H1 (cell line): Measurements from ENCODE around the gene SCNN1B. TPM values are rescaled to one million over a fixed set of nuclear protein-coding genes. Genes with fewer than 3 reads are reported as not detected.

ENCODE experiments used
- CTCF ChIA-PET: fragments of 300-600 bp; sonication (Branson Sonifier 250); formaldehyde crosslinking; loops from one replicate; lab custom pipeline; 2021; ENCODE audit not compliant: partially characterized antibody; lab: Charles Lee
- POLR2A ChIA-PET: fragments of 300-600 bp; sonication (Branson Sonifier 250); formaldehyde crosslinking; loops from one replicate; lab custom pipeline; 2021; ENCODE audit warnings: inconsistent platforms; ENCODE audit not compliant: partially characterized antibody; lab: Charles Lee
- DNase-seq, 2 experiments: peaks; one replicate each; pipeline versions ENCODE4 v3.0.0 to v3.0.0-alpha.2; 2010 to 2022; ENCODE audit warnings: low spot score in 2 of 2, low read depth in 1 of 2, mixed read lengths in 1 of 2
- FAIRE-seq: peaks from 2 replicates; lab custom pipeline; 2011; peaks lifted over from hg19 to GRCh38; lab: Jason Lieb, UNC
- H2AFZ ChIP-seq: 2 replicates; pipeline ENCODE4 v1.8.1; 2012; ENCODE audit warnings: low read length, inconsistent platforms
- H2AK5ac ChIP-seq: 2 replicates; pipeline ENCODE4 v1.6.1; 2013; ENCODE audit warnings: low read depth, low read length
- H2BK120ac ChIP-seq: replicated peaks from 2 replicates; pipeline ENCODE3; 2013; ENCODE audit warnings: low read depth, low read length, inconsistent platforms
- H2BK12ac ChIP-seq: 2 replicates; pipeline ENCODE4 v1.6.1; 2013; ENCODE audit warnings: low read depth, low read length
- H2BK15ac ChIP-seq: 2 replicates; pipeline ENCODE4 v1.6.1; 2013; ENCODE audit warnings: low read length
- H2BK20ac ChIP-seq: 2 replicates; pipeline ENCODE4 v1.6.1; 2013; ENCODE audit warnings: low read length
- H2BK5ac ChIP-seq: 2 replicates; pipeline ENCODE4 v1.6.1; 2013; ENCODE audit warnings: low read depth, low read length
- H3K14ac ChIP-seq: 2 replicates; pipeline ENCODE4 v1.6.1; 2013; ENCODE audit warnings: inconsistent platforms; ENCODE audit not compliant: insufficient read length
- H3K18ac ChIP-seq: 2 replicates; pipeline ENCODE4 v1.6.1; 2013; ENCODE audit warnings: low read length; ENCODE audit errors: extremely low read depth
- H3K23ac ChIP-seq: 2 replicates; pipeline ENCODE4 v1.6.1; 2013; ENCODE audit warnings: inconsistent platforms; ENCODE audit not compliant: insufficient read length
- H3K23me2 ChIP-seq: 2 replicates; pipeline ENCODE4 v1.6.1; 2013; ENCODE audit warnings: low read depth, low read length
- H3K27ac ChIP-seq: 2 replicates; pipeline ENCODE4 v1.6.1; 2011; ENCODE audit warnings: low read depth, low read length, inconsistent platforms
- H3K27me3 ChIP-seq, 4 experiments: replicated peaks in 1 of 4; 1 replicate in 1 of 4; 2 replicates in 3 of 4; pipeline versions ENCODE4 v1.6.1 to v1.8.1; 2011 to 2013; ENCODE audit warnings: low read length in 3 of 4, mild to moderate bottlenecking in 3 of 4, inconsistent platforms in 2 of 4, mixed read lengths in 2 of 4, moderate library complexity in 1 of 4; ENCODE audit not compliant: control insufficient read depth in 3 of 4, insufficient read depth in 3 of 4; ENCODE audit errors: extremely low read depth in 1 of 4
- H3K36me3 ChIP-seq, 4 experiments: 2 replicates each; pipeline versions ENCODE4 v1.6.1 to v1.8.1; 2011 to 2013; ENCODE audit warnings: mild to moderate bottlenecking in 4 of 4, low read length in 3 of 4, moderate library complexity in 2 of 4, control low read depth in 1 of 4, inconsistent platforms in 1 of 4; ENCODE audit not compliant: insufficient read depth in 4 of 4, control insufficient read depth in 2 of 4
- H3K4ac ChIP-seq: replicated peaks from 2 replicates; pipeline ENCODE3; 2013; ENCODE audit warnings: low read length, low read depth, mixed read lengths, inconsistent platforms; ENCODE audit not compliant: insufficient read length
- H3K4me1 ChIP-seq, 4 experiments: replicated peaks in 1 of 4; 1 replicate in 1 of 4; 2 replicates in 3 of 4; pipeline versions ENCODE4 v1.6.1 to v1.8.1; 2011 to 2013; ENCODE audit warnings: low read length in 3 of 4, inconsistent platforms in 2 of 4, mixed read lengths in 1 of 4; ENCODE audit not compliant: insufficient read depth in 4 of 4, control insufficient read depth in 3 of 4
- H3K4me2 ChIP-seq, 2 experiments: 2 replicates each; pipeline versions ENCODE4 v1.6.1 to v1.8.1; 2011 to 2013; ENCODE audit warnings: low read depth in 2 of 2, low read length in 2 of 2, control low read depth in 1 of 2, inconsistent platforms in 1 of 2, mild to moderate bottlenecking in 1 of 2; ENCODE audit not compliant: insufficient read depth in 1 of 2
- H3K4me3 ChIP-seq, 4 experiments: fragments of 200-600, 300-600 bp in 1 of 4; sonication (generic), shearing (Covaris generic), sonication (Bioruptor Twin) in 1 of 4; 2 replicates each; pipeline versions ENCODE4 v1.5.1 to v1.8.1; 2011 to 2016; ENCODE audit warnings: low read length in 4 of 4, low read depth in 3 of 4, control low read depth in 2 of 4, inconsistent platforms in 2 of 4, mild to moderate bottlenecking in 2 of 4, mixed read lengths in 1 of 4, moderate library complexity in 1 of 4; ENCODE audit not compliant: insufficient read depth in 2 of 4; ENCODE audit errors: extremely low read depth in 1 of 4
- H3K56ac ChIP-seq: replicated peaks from 2 replicates; pipeline ENCODE3; 2013; ENCODE audit warnings: low read depth, mild to moderate bottlenecking, mixed read lengths, low read length, inconsistent platforms; ENCODE audit not compliant: insufficient read length
- H3K79me1 ChIP-seq: 2 replicates; pipeline ENCODE4 v1.6.1; 2013; ENCODE audit warnings: low read depth, low read length, control low read depth
- H3K79me2 ChIP-seq, 2 experiments: 2 replicates each; pipeline versions ENCODE4 v1.6.1 to v1.8.1; 2012 to 2013; ENCODE audit warnings: low read length in 2 of 2, mild to moderate bottlenecking in 2 of 2, inconsistent platforms in 1 of 2; ENCODE audit not compliant: insufficient read depth in 2 of 2, control insufficient read depth in 1 of 2
- H3K9ac ChIP-seq, 4 experiments: replicated peaks in 1 of 4; 1 replicate in 1 of 4; 2 replicates in 3 of 4; pipeline versions ENCODE4 v1.6.1 to v1.8.1; 2011 to 2013; ENCODE audit warnings: low read depth in 3 of 4, low read length in 3 of 4, control low read depth in 2 of 4, mild to moderate bottlenecking in 2 of 4, moderate library complexity in 2 of 4, inconsistent platforms in 1 of 4; ENCODE audit errors: extremely low read depth in 1 of 4
- H3K9me3 ChIP-seq, 2 experiments: 2 replicates each; pipeline versions ENCODE4 v1.6.1 to v1.8.1; 2012 to 2013; ENCODE audit warnings: mild to moderate bottlenecking in 2 of 2, moderate library complexity in 2 of 2, control low read depth in 1 of 2, inconsistent platforms in 1 of 2, low read depth in 1 of 2, low read length in 1 of 2, mixed read lengths in 1 of 2; ENCODE audit not compliant: insufficient read depth in 2 of 2
- H4K20me1 ChIP-seq, 2 experiments: replicated peaks in 1 of 2; 2 replicates each; pipeline versions ENCODE3 to v1.8.1; 2011 to 2013; ENCODE audit warnings: inconsistent platforms in 2 of 2, low read length in 2 of 2, mild to moderate bottlenecking in 1 of 2; ENCODE audit not compliant: insufficient read depth in 2 of 2, control insufficient read depth in 1 of 2
- H4K5ac ChIP-seq: 2 replicates; pipeline ENCODE4 v1.6.1; 2013; ENCODE audit warnings: low read length, low read depth, mixed read lengths, inconsistent platforms; ENCODE audit not compliant: insufficient read length
- H4K8ac ChIP-seq: 2 replicates; pipeline ENCODE4 v1.8.0; 2013; ENCODE audit warnings: mild to moderate bottlenecking, moderate library complexity, low read length, inconsistent platforms; ENCODE audit not compliant: insufficient read depth; ENCODE audit errors: extremely low read depth
- H4K91ac ChIP-seq: replicated peaks from 2 replicates; pipeline ENCODE3; 2013; ENCODE audit warnings: low read length, mixed read lengths, inconsistent platforms; ENCODE audit not compliant: insufficient read length
- E2F6 ChIP-seq: IDR thresholded peaks from 2 replicates; pipeline ENCODE4 v1.6.1; 2012; ENCODE audit warnings: inconsistent platforms
- GTF2F1 ChIP-seq: IDR thresholded peaks from 2 replicates; pipeline ENCODE4 v1.6.1; 2012; ENCODE audit warnings: low read depth, low read length, improper control_type of control experiment, borderline replicate concordance
- KDM1A ChIP-seq: fragments of 200-600, 300-600 bp; sonication (generic); IDR thresholded peaks from 2 replicates; pipeline ENCODE4 v1.7.1; 2016; ENCODE audit warnings: mild to moderate bottlenecking, low read length, borderline replicate concordance
- PHF8 ChIP-seq: fragments of 200-600 bp; sonication (generic); conservative IDR thresholded peaks from 2 replicates; pipeline ENCODE4 v1.7.1; 2012; ENCODE audit warnings: low read depth, mild to moderate bottlenecking, inconsistent platforms, low read length, moderate library complexity
- SIRT6 ChIP-seq: IDR thresholded peaks from one replicate; pipeline ENCODE4 v1.7.1; 2012; ENCODE audit warnings: low read length, inconsistent platforms
- SRF ChIP-seq: IDR thresholded peaks from 2 replicates; pipeline ENCODE4 v1.6.1; 2011; ENCODE audit warnings: mild to moderate bottlenecking, low read depth, low read length, moderate library complexity
- SUZ12 ChIP-seq: fragments of 200-600 bp; sonication (generic); IDR thresholded peaks from 2 replicates; pipeline ENCODE4 v1.6.1; 2012; ENCODE audit warnings: mild to moderate bottlenecking, inconsistent platforms, low read length, moderate library complexity, mixed read lengths
- TAF1 ChIP-seq: IDR thresholded peaks from 2 replicates; pipeline ENCODE4 v1.6.1; 2011; ENCODE audit warnings: mild to moderate bottlenecking, low read depth, low read length
- TAF7 ChIP-seq: optimal IDR thresholded peaks from 2 replicates; pipeline ENCODE3; 2011; ENCODE audit warnings: low read depth, mild to moderate bottlenecking, inconsistent platforms, low read length, moderate library complexity, borderline replicate concordance
- TCF12 ChIP-seq: IDR thresholded peaks from 2 replicates; pipeline ENCODE4 v1.6.1; 2011; ENCODE audit warnings: low read depth, mild to moderate bottlenecking, low read length
- WGBS, 2 experiments: shearing (Covaris generic) in 1 of 2; methylation state at CpG; one replicate each; pipeline versions ENCODE4 v1.1.6 to v1.1.7; 2013 to 2015; ENCODE audit warnings: low lambda C conversion rate in 2 of 2, mixed read lengths in 2 of 2, inconsistent platforms in 1 of 2, low coverage in 1 of 2, missing lambda C conversion rate in 1 of 2; ENCODE audit not compliant: insufficient replicate concordance in 2 of 2, insufficient coverage in 1 of 2, insufficient read length in 1 of 2; ENCODE audit errors: extremely low coverage in 1 of 2, missing lambda C conversion rate in 1 of 2; 5-methylcytosine and 5-hydroxymethylcytosine counted together
- polyA plus RNA-seq, 7 experiments: library from polyadenylated mRNA; depleted of rRNA in 3 of 7; stranded (reverse) in 5 of 7; unstranded in 2 of 7; fragments of >200 nt in 5 of 7; fragments of 200-250 nt in 2 of 7; gene quantifications; 1 replicate in 5 of 7; 2 replicates in 1 of 7; 4 replicates in 1 of 7; pipeline versions ENCODE4 v1.2.1 to v1.2.3, GENCODE V29; 2011 to 2013; ENCODE audit warnings: missing spikeins in 2 of 7, mixed read lengths in 2 of 7
- total RNA-seq: library from RNA; stranded (reverse); fragmentation: NEBNext Ultra II Directional; extraction: Animal tissue kit (Norgen Biotek cat#: 25700); gene quantifications from 2 replicates; pipeline ENCODE4 v1.2.1, GENCODE V29; 2021
- TF ChIP-seq, protein P1 (sequence below): IDR thresholded peaks from 2 replicates; pipeline ENCODE4 v1.6.1; 2011; ENCODE audit warnings: low read length, improper control_type of control experiment

The SCNN1B gene
- total and polyA plus RNA-seq, 2 of the 8 experiments (the other 6 are each of a cell fraction or from before 2014, with no cell fraction given) = 0.20 to 0.95 TPM

DNA sequence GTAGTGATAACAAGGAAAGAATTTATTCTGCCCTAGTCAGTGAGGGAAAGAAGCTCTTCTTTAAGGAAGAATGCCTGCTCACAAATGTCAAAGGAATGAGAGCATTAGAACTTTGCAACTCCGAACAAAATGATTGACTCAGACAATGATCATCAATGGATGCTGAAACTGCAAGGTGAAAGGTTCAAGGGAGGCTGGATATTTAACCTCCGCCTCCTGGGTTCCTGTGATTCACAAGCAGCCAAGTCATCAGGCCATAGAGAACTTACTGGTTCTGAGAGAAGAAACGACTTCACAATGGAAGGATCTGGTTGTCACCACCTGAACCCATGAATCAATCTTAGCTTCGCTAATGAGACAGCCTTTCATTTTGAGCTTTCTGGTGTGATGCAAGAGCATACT lies 16.0 kb upstream of the SCNN1B start:
- no peaks in the 10 kb centered on the region for H3K79me1 ChIP-seq
- H4K8ac ChIP-seq = no peak overlapping the region
- H2BK120ac ChIP-seq = no peak overlapping the region
- DNase-seq = no peak
- ChIA-PET CTCF (interaction anchor here (0.7 to 2.6 kb wide), 4 partner anchors 10 to 148 kb away, joined by 3 to 7 read pairs (median 5); partner anchors contain the start of gene SCNN1B), POLR2A (interaction anchor here (1.0 kb wide), 1 partner anchor 16 kb away, joined by 3 read pairs; the partner anchor contains the start of gene SCNN1B)
- no peak for FAIRE-seq
- H4K5ac ChIP-seq = no peak overlapping the region
- no peaks in the 10 kb centered on the region for H3K9me3 ChIP-seq
- no peak overlapping the region for H3K18ac ChIP-seq
- H3K4me2 ChIP-seq = no peak overlapping the region
- no peak overlapping the region for H3K4ac ChIP-seq
- no peak overlapping the region for H3K9ac ChIP-seq
- H4K20me1 ChIP-seq = no peaks in the 10 kb centered on the region
- TF ChIP-seq TCF12 (no peak), GTF2F1 (no peak), SIRT6 (no peak), E2F6 (no peak), PHF8 (no peak), TAF1 (no peak), SRF (no peak), SUZ12 (no peak), TAF7 (no peak), KDM1A (no peak)
- TF ChIP-seq, protein P1, sequence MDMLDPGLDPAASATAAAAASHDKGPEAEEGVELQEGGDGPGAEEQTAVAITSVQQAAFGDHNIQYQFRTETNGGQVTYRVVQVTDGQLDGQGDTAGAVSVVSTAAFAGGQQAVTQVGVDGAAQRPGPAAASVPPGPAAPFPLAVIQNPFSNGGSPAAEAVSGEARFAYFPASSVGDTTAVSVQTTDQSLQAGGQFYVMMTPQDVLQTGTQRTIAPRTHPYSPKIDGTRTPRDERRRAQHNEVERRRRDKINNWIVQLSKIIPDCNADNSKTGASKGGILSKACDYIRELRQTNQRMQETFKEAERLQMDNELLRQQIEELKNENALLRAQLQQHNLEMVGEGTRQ = no peak
- H3K27me3 ChIP-seq = 0 out of 7 replicates have a peak, but pooled peaks cover 0 to 2% (median 0%) of the 10 kb centered on the region in 4 experiments
- WGBS, 2 experiments = 84% methylated on average over 4 of the region's 4 CpGs; no CpG with 5 or more reads in 1 of the 2 experiments
- no peaks in the 10 kb centered on the region for H3K36me3 ChIP-seq
- H3K79me2 ChIP-seq = no peaks in the 10 kb centered on the region
- no peaks in the 10 kb centered on the region for H3K23me2 ChIP-seq
- H2BK20ac ChIP-seq = no peak overlapping the region
- H3K14ac ChIP-seq = no peak overlapping the region
- H3K4me1 ChIP-seq = no peaks in the 10 kb centered on the region
- H3K56ac ChIP-seq = no peak overlapping the region
- no peak overlapping the region for H2BK15ac ChIP-seq
- H2BK5ac ChIP-seq = no peak overlapping the region
- peak overlapping the region; percentile 35; the same call in 1 of the 2 replicates for H2AFZ ChIP-seq
- H3K4me3 ChIP-seq = no peak overlapping the region
- H3K23ac ChIP-seq = no peak overlapping the region
- H3K27ac ChIP-seq = no peak overlapping the region
- H2AK5ac ChIP-seq = no peak overlapping the region
- no peak overlapping the region for H2BK12ac ChIP-seq
- no peak overlapping the region for H4K91ac ChIP-seq
